Liver (tissue), 9 donors: ENCODE results near the gene PREX1. TPM values are rescaled to one million over a fixed set of nuclear protein-coding genes. Genes with fewer than 3 reads are reported as not detected.

Source experiments
- DNase-seq: peaks from one replicate; pipeline ENCODE4 v3.0.0-alpha.2; 2017; ENCODE audit warnings: low spot score
- H3K27ac ChIP-seq, 2 donors: one replicate each; pipeline ENCODE4 v1.7.0; 2013; ENCODE audit warnings: inconsistent platforms in 2 of 2, low read length in 2 of 2, control low read depth in 1 of 2, low read depth in 1 of 2, mild to moderate bottlenecking in 1 of 2
- H3K27me3 ChIP-seq, 4 donors: one replicate each; pipeline versions ENCODE4 v1.6.1 to v1.7.0; 2013; ENCODE audit warnings: low read length in 3 of 4, inconsistent platforms in 1 of 4, mild to moderate bottlenecking in 1 of 4, moderate library complexity in 1 of 4; ENCODE audit not compliant: control insufficient read depth in 4 of 4, insufficient read depth in 4 of 4
- H3K36me3 ChIP-seq, 4 donors: one replicate each; pipeline versions ENCODE4 v1.6.1 to v1.7.0; 2013; ENCODE audit warnings: low read length in 3 of 4, mild to moderate bottlenecking in 3 of 4, low read depth in 1 of 4, moderate library complexity in 1 of 4; ENCODE audit not compliant: control insufficient read depth in 4 of 4, insufficient read depth in 3 of 4
- H3K4me1 ChIP-seq, 4 donors: one replicate each; pipeline versions ENCODE4 v1.6.1 to v1.7.0; 2013; ENCODE audit warnings: low read length in 3 of 4, mild to moderate bottlenecking in 3 of 4, moderate library complexity in 1 of 4; ENCODE audit not compliant: control insufficient read depth in 4 of 4, insufficient read depth in 4 of 4
- H3K4me3 ChIP-seq, 3 donors: one replicate each; pipeline versions ENCODE4 v1.6.1 to v1.7.0; 2013; ENCODE audit warnings: low read length in 3 of 3, control low read depth in 1 of 3, low read depth in 1 of 3, mild to moderate bottlenecking in 1 of 3
- H3K9ac ChIP-seq, 2 donors: one replicate each; pipeline ENCODE4 v1.7.0; 2013; ENCODE audit warnings: low read length in 2 of 2, mild to moderate bottlenecking in 2 of 2, moderate library complexity in 2 of 2, control low read depth in 1 of 2, low read depth in 1 of 2
- H3K9me3 ChIP-seq, 4 donors: one replicate each; pipeline versions ENCODE4 v1.6.1 to v1.7.0; 2013; ENCODE audit warnings: low read length in 3 of 4; ENCODE audit not compliant: control insufficient read depth in 4 of 4
- EGR1 ChIP-seq, 2 donors: IDR thresholded peaks; 2 replicates each; pipeline ENCODE4 v1.6.1; 2016 to 2018; ENCODE audit warnings: antibody characterized with exemption in 2 of 2, low read depth in 2 of 2
- FOXA2 ChIP-seq: IDR thresholded peaks from 2 replicates; pipeline ENCODE4 v1.6.1; 2016; ENCODE audit warnings: antibody characterized with exemption
- HNF4G ChIP-seq: IDR thresholded peaks from 2 replicates; pipeline ENCODE4 v1.6.1; 2016; ENCODE audit warnings: antibody characterized with exemption
- JUND ChIP-seq, 2 donors: IDR thresholded peaks; 2 replicates each; pipeline ENCODE4 v1.6.1; 2016; ENCODE audit warnings: antibody characterized with exemption in 2 of 2
- NR2F2 ChIP-seq: IDR thresholded peaks from 2 replicates; pipeline ENCODE4 v1.6.1; 2016; ENCODE audit warnings: antibody characterized with exemption
- RAD21 ChIP-seq, 2 donors: IDR thresholded peaks; 2 replicates each; pipeline ENCODE4 v1.6.1; 2016; ENCODE audit warnings: antibody characterized with exemption in 2 of 2, mild to moderate bottlenecking in 2 of 2
- RXRA ChIP-seq, 2 donors: IDR thresholded peaks; 2 replicates each; pipeline ENCODE4 v1.6.1; 2017 to 2018; ENCODE audit warnings: antibody characterized with exemption in 2 of 2, mild to moderate bottlenecking in 1 of 2
- SP1 ChIP-seq: IDR thresholded peaks from 2 replicates; pipeline ENCODE4 v1.6.1; 2018; ENCODE audit warnings: antibody characterized with exemption, mild to moderate bottlenecking
- YY1 ChIP-seq: IDR thresholded peaks from 2 replicates; pipeline ENCODE4 v1.6.1; 2016; ENCODE audit warnings: antibody characterized with exemption, mild to moderate bottlenecking
- WGBS: extraction: QIAGEN DNeasy Blood & Tissue Kit; methylation state at CpG from one replicate; pipeline ENCODE4 v1.1.7; 2013; 5-methylcytosine and 5-hydroxymethylcytosine counted together
- polyA plus RNA-seq, 2 donors: library from polyadenylated mRNA; stranded (reverse) in 1 of 2; unstranded in 1 of 2; fragments of 200-250 nt in 1 of 2; fragments of >200 nt in 1 of 2; fragmentation: Nextera tagmentation in 1 of 2; extraction: Ambion mirVana in 1 of 2; gene quantifications; one replicate each; pipeline versions ENCODE4 v1.2.1 to v1.2.3, GENCODE V29; 2013 to 2015
- total RNA-seq, 2 donors: library from RNA; depleted of rRNA; stranded (reverse); fragments of >200 nt; gene quantifications; one replicate each; pipeline ENCODE4 v1.2.3, GENCODE V29; 2014
- TF ChIP-seq, protein P1 (sequence below): IDR thresholded peaks from 2 replicates; pipeline ENCODE4 v1.6.1; 2016; ENCODE audit warnings: antibody characterized with exemption
- TF ChIP-seq, protein P2 (sequence below): IDR thresholded peaks from 2 replicates; pipeline ENCODE4 v1.6.1; 2016; ENCODE audit warnings: antibody characterized with exemption
- TF ChIP-seq, protein P3 (sequence below): fragments of 150-350 bp; IDR thresholded peaks from 2 replicates; pipeline ENCODE4 v1.5.1; 2017; ENCODE audit warnings: improper control_type of control experiment, low read depth, low read length; ENCODE audit not compliant: missing input control
- donor health status: healthy.
- donor health status: healthy.
- donor health status: healthy.
- donor health status: healthy.
- donor health status: healthy.

PREX1 gene
- total and polyA plus RNA-seq, 4 donors, result 2.2 to 18.0 (median 10.8) TPM

DNA sequence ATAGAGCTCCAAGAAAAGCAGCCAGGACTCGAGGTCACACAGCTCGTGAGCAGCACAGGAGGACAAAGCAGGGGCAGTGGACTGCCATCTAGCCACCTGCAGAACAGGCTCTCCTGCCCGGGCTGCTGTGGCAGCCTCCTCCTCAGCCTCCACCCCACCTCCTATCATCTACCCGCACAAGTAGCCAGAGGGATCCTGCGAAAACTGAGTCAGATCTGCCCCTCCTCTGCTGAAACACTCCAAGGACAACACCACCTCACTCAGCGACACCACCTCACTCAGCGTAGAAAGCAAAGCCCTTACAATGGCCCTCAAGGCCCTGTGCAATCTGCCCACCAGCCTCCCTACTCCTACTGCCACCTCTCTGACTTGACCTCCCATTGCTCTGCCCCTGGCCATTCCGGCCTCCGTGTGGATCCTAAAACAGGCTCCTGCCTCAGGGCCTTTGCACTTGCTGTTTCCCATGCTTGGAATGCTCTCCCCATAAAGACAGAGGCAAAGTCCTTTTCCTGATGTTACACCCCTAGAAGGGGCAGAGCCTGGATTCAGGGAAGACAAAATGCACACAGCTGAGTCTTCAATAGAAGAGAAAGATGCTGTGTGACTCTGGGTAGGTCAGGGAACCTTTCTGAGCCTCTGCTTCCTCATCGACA lies 19.3 kb downstream of the PREX1 start:
- DNase-seq, result no peak
- H3K9ac ChIP-seq, result no peak overlapping the region
- H3K27me3 ChIP-seq, result no peaks in the 10 kb centered on the region
- WGBS, result 92% methylated on average over 10 of the region's 10 CpGs
- H3K36me3 ChIP-seq, result no peaks in the 10 kb centered on the region
- H3K9me3 ChIP-seq, result peaks cover 0 to 2% (median 1%) of the 10 kb centered on the region in 4 donors
- TF ChIP-seq FOXA2 (no peak), RAD21 (IDR thresholded peaks at IDR 0.05) (no peak), SP1 (no peak), HNF4G (no peak), JUND (IDR thresholded peaks at IDR 0.05) (no peak), EGR1 (IDR thresholded peaks at IDR 0.05; ENCODE audit: low read depth in 2 of 2) (no peak), RXRA (IDR thresholded peaks at IDR 0.05) (no peak)
- TF ChIP-seq, protein P1, sequence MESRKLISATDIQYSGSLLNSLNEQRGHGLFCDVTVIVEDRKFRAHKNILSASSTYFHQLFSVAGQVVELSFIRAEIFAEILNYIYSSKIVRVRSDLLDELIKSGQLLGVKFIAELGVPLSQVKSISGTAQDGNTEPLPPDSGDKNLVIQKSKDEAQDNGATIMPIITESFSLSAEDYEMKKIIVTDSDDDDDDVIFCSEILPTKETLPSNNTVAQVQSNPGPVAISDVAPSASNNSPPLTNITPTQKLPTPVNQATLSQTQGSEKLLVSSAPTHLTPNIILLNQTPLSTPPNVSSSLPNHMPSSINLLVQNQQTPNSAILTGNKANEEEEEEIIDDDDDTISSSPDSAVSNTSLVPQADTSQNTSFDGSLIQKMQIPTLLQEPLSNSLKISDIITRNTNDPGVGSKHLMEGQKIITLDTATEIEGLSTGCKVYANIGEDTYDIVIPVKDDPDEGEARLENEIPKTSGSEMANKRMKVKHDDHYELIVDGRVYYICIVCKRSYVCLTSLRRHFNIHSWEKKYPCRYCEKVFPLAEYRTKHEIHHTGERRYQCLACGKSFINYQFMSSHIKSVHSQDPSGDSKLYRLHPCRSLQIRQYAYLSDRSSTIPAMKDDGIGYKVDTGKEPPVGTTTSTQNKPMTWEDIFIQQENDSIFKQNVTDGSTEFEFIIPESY, result no peak
- H3K4me1 ChIP-seq, result no peaks in the 10 kb centered on the region
- H3K27ac ChIP-seq, result no peak overlapping the region
- H3K4me3 ChIP-seq, result no peak overlapping the region

DNA sequence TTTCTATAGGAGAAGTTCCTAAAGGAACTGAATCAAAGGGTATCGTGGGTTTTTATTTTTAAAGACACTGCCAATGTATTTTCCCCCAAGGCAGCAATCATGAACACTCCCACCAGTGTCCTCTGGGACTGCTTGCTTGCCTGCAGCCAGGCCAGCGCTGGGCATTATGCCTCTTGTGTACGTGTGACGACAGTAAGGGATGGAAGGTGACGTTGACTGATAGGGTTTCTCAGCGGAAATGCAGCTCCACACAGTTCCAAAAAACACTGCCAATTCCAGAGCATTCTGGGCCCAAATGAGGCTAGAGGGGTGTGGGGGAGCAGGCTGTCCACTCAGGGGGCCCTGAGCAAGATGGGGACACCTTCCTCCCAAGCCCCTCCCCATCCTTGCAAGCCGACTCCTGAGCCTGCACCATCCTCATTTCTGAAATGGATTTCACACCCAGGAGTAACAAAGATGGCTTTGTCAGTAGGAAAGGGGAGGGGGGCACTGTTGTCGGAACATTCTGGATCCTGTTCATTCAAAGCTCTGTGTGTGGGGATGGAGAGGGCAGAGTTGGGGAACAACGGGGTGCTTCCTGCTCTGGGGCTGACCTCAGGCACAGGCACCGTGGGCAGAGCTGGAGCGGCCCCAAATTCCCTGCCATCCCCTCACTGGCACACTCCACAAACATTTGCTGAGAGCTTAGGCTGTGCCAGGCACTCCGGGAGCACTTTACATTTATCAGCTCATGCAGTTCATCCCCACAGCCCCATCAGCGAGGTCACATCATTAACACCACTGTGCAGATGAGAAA lies 20.0 kb downstream of the PREX1 start:
- H3K36me3 ChIP-seq, result no peaks in the 10 kb centered on the region
- no peak overlapping the region for H3K4me3 ChIP-seq
- peaks cover 0 to 2% (median 1%) of the 10 kb centered on the region in 4 donors for H3K9me3 ChIP-seq
- no peak for DNase-seq
- no peak overlapping the region for H3K27ac ChIP-seq
- no peak overlapping the region for H3K9ac ChIP-seq
- no peaks in the 10 kb centered on the region for H3K27me3 ChIP-seq
- H3K4me1 ChIP-seq, result no peaks in the 10 kb centered on the region
- TF ChIP-seq YY1 (no peak), RXRA (IDR thresholded peaks at IDR 0.05) (no peak), NR2F2 (no peak), FOXA2 (no peak)
- TF ChIP-seq, protein P2, sequence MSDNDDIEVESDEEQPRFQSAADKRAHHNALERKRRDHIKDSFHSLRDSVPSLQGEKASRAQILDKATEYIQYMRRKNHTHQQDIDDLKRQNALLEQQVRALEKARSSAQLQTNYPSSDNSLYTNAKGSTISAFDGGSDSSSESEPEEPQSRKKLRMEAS, result no peak
- TF ChIP-seq, protein P1, result no peak
- TF ChIP-seq, protein P3, sequence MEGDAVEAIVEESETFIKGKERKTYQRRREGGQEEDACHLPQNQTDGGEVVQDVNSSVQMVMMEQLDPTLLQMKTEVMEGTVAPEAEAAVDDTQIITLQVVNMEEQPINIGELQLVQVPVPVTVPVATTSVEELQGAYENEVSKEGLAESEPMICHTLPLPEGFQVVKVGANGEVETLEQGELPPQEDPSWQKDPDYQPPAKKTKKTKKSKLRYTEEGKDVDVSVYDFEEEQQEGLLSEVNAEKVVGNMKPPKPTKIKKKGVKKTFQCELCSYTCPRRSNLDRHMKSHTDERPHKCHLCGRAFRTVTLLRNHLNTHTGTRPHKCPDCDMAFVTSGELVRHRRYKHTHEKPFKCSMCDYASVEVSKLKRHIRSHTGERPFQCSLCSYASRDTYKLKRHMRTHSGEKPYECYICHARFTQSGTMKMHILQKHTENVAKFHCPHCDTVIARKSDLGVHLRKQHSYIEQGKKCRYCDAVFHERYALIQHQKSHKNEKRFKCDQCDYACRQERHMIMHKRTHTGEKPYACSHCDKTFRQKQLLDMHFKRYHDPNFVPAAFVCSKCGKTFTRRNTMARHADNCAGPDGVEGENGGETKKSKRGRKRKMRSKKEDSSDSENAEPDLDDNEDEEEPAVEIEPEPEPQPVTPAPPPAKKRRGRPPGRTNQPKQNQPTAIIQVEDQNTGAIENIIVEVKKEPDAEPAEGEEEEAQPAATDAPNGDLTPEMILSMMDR, result no peak
- whole genome bisulfite sequencing, result 91% methylated on average over 13 of the region's 13 CpGs
